Neural crest cell (in vitro differentiated cells): ENCODE measurements around the gene CTNNA3. TPM values are rescaled to one million over a fixed set of nuclear protein-coding genes. Genes with fewer than 3 reads are reported as not detected.

ENCODE experiments used
- DNase-seq: peaks from one replicate; pipeline ENCODE4 v3.0.0; 2021; ENCODE audit warnings: low read depth, mixed read lengths, low spot score
- H3K27ac Mint-ChIP-seq: one replicate; pipeline ENCODE4 v1.8.0; 2021; ENCODE audit warnings: mild to moderate bottlenecking, mixed read lengths; ENCODE audit not compliant: unreplicated experiment
- H3K27me3 Mint-ChIP-seq: 2 replicates; pipeline ENCODE4 v1.8.0; 2021; ENCODE audit warnings: low read depth, mild to moderate bottlenecking, mixed read lengths
- H3K36me3 Mint-ChIP-seq: 2 replicates; pipeline ENCODE4 v1.8.0; 2021; ENCODE audit warnings: low read depth, mild to moderate bottlenecking, mixed read lengths
- H3K4me1 Mint-ChIP-seq: 2 replicates; pipeline ENCODE4 v1.8.0; 2021; ENCODE audit warnings: mixed read lengths
- H3K4me3 Mint-ChIP-seq: one replicate; pipeline ENCODE4 v1.8.0; 2021; ENCODE audit warnings: mild to moderate bottlenecking, mixed read lengths
- H3K9me3 Mint-ChIP-seq: 2 replicates; pipeline ENCODE4 v1.8.0; 2021; ENCODE audit warnings: mixed read lengths
- CTCF ChIP-seq: fragments of 200-600 bp; sonication (generic); conservative IDR thresholded peaks from 2 replicates; pipeline ENCODE4 v1.5.0; 2021; ENCODE audit warnings: antibody characterized with exemption, mild to moderate bottlenecking
- total RNA-seq: library from RNA; stranded (reverse); gene quantifications from 2 replicates; pipeline ENCODE4 v1.2.1, GENCODE V29; 2021

Gene CTNNA3
- total RNA-seq, 1 donor from 2014 or later: 4.7 TPM

GRCh38 chr10:66762218-66762729 is 933.7 kb downstream of the CTNNA3 start:
- no peak overlapping the region for H3K4me3 Mint-ChIP-seq
- no peak for TF ChIP-seq CTCF
- no peaks in the 10 kb centered on the region for H3K4me1 Mint-ChIP-seq
- H3K9me3 Mint-ChIP-seq: peaks cover 3% of the 10 kb centered on the region
- H3K36me3 Mint-ChIP-seq: no peaks in the 10 kb centered on the region
- DNase-seq: no peak
- H3K27me3 Mint-ChIP-seq: no peaks in the 10 kb centered on the region
- H3K27ac Mint-ChIP-seq: no peak overlapping the region

GRCh38 chr10:66760941-66761340 is 935.1 kb downstream of the CTNNA3 start:
- no peak overlapping the region for H3K27ac Mint-ChIP-seq
- H3K27me3 Mint-ChIP-seq: no peaks in the 10 kb centered on the region

GRCh38 chr10:66755474-66755873 is 940.5 kb downstream of the CTNNA3 start:
- Mint-ChIP-seq H3K36me3 (no peaks in the 10 kb centered on the region), H3K9me3 (no peaks in the 10 kb centered on the region), H3K4me3 (no peak overlapping the region), H3K27ac (no peak overlapping the region), H3K4me1 (no peaks in the 10 kb centered on the region), H3K27me3 (no peaks in the 10 kb centered on the region)
- TF ChIP-seq CTCF: no peak
- DNase-seq: no peak

More at GRCh38 chr10:66760941-66761340, 935.1 kb downstream of the CTNNA3 start:
- no peak for DNase-seq
- Mint-ChIP-seq H3K4me3 (no peak overlapping the region), H3K4me1 (no peaks in the 10 kb centered on the region), H3K9me3 (peaks cover 3% of the 10 kb centered on the region), H3K36me3 (no peaks in the 10 kb centered on the region)
- no peak for TF ChIP-seq CTCF

- Mint-ChIP-seq H3K4me3 (no peak overlapping the region), H3K36me3 (no peaks in the 10 kb centered on the region), H3K27ac (no peak overlapping the region), H3K4me1 (no peaks in the 10 kb centered on the region), H3K27me3 (no peaks in the 10 kb centered on the region), H3K9me3 (no peaks in the 10 kb centered on the region)
- no peak for TF ChIP-seq CTCF
- DNase-seq: no peak
These were observed 943.3 kb downstream of the CTNNA3 start for GRCh38 chr10:66752714-66753113.

GRCh38 chr10:66748217-66748616 is 947.8 kb downstream of the CTNNA3 start:
- no peak for DNase-seq
- no peaks in the 10 kb centered on the region for H3K4me1 Mint-ChIP-seq
- H3K4me3 Mint-ChIP-seq: no peak overlapping the region
- TF ChIP-seq CTCF: no peak
- no peaks in the 10 kb centered on the region for H3K9me3 Mint-ChIP-seq
- H3K27me3 Mint-ChIP-seq: no peaks in the 10 kb centered on the region
- H3K36me3 Mint-ChIP-seq: no peaks in the 10 kb centered on the region
- H3K27ac Mint-ChIP-seq: no peak overlapping the region

GRCh38 chr10:66747451-66747850 is 948.5 kb downstream of the CTNNA3 start:
- no peak overlapping the region for H3K4me3 Mint-ChIP-seq
- TF ChIP-seq CTCF: no peak
- peaks cover 2% of the 10 kb centered on the region for H3K36me3 Mint-ChIP-seq
- no peaks in the 10 kb centered on the region for H3K27me3 Mint-ChIP-seq
- H3K4me1 Mint-ChIP-seq: no peaks in the 10 kb centered on the region
- DNase-seq: no peak
- no peak overlapping the region for H3K27ac Mint-ChIP-seq
- H3K9me3 Mint-ChIP-seq: peaks cover 4% of the 10 kb centered on the region
